Measurements from ENCODE around the gene EXOSC7. TPM values are rescaled to one million over a fixed set of nuclear protein-coding genes. Genes with fewer than 3 reads are reported as not detected.

Gene EXOSC7
- total RNA-seq, 1 experiment from 2014 or later = 88.7 TPM

DNA sequence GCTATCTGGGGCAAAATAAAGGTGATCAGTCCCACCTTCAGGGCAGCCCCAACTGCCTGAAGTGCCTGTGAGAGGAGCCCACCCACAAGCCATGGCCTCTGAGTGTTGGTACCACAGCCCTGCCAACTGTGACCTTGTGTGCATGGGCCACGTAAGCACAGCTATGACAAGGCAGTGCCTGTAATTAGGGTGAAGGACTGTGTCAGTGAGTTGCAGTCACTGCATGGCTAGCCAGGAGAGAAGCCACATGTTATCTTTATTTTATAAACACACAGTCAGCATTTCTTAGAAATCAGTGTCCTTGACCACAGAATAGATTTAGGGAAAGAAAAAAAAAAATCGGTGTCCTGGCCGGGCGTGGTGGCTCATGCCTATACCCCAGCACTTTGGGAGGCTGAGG is 24.8 kb downstream of the EXOSC7 start:
- TF ChIP-seq, protein P1, sequence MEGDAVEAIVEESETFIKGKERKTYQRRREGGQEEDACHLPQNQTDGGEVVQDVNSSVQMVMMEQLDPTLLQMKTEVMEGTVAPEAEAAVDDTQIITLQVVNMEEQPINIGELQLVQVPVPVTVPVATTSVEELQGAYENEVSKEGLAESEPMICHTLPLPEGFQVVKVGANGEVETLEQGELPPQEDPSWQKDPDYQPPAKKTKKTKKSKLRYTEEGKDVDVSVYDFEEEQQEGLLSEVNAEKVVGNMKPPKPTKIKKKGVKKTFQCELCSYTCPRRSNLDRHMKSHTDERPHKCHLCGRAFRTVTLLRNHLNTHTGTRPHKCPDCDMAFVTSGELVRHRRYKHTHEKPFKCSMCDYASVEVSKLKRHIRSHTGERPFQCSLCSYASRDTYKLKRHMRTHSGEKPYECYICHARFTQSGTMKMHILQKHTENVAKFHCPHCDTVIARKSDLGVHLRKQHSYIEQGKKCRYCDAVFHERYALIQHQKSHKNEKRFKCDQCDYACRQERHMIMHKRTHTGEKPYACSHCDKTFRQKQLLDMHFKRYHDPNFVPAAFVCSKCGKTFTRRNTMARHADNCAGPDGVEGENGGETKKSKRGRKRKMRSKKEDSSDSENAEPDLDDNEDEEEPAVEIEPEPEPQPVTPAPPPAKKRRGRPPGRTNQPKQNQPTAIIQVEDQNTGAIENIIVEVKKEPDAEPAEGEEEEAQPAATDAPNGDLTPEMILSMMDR (conservative IDR thresholded peaks at IDR 0.05) = no peak
- no peak overlapping the region for H3K4me2 ChIP-seq (ENCODE audit: insufficient read depth, insufficient read length, low read length)
- H2BK20ac ChIP-seq (ENCODE audit: low read depth, low read length, poor library complexity, severe bottlenecking) = no peak overlapping the region
- H3K27me3 ChIP-seq (ENCODE audit: insufficient read depth, low read length) = no peaks in the 10 kb centered on the region
- H3K27me3 Mint-ChIP-seq (ENCODE audit: low read depth) = no peaks in the 10 kb centered on the region
- peaks cover 5% of the 10 kb centered on the region for H3K9me3 ChIP-seq (ENCODE audit: control insufficient read depth, low read depth, low read length)
- no peak overlapping the region for H4K91ac ChIP-seq (ENCODE audit: insufficient read length, low read depth, low read length)
- DNase-seq = no peak
- H3K4me1 Mint-ChIP-seq = no peaks in the 10 kb centered on the region
- H4K5ac ChIP-seq (ENCODE audit: insufficient read length, low read depth, low read length) = no peak overlapping the region
- H2AFZ ChIP-seq (ENCODE audit: low read length) = no peak overlapping the region
- no peak overlapping the region for H3K9ac ChIP-seq (ENCODE audit: extremely low read depth, insufficient read length, low read length)
- H3K9me3 Mint-ChIP-seq = peaks cover 18 to 21% of the 10 kb centered on the region in 2 experiments
- no peak overlapping the region for H3K18ac ChIP-seq (ENCODE audit: insufficient read length, low read depth, low read length)
- H2BK12ac ChIP-seq (ENCODE audit: insufficient read length, low read depth, low read length) = no peak overlapping the region
- H2BK15ac ChIP-seq (ENCODE audit: low read depth, low read length) = no peak overlapping the region
- no peak overlapping the region for H3K4ac ChIP-seq (ENCODE audit: low read depth, low read length)
- H2AK5ac ChIP-seq (ENCODE audit: insufficient read length, low read length) = no peak overlapping the region
- no peaks in the 10 kb centered on the region for H3K79me2 ChIP-seq (ENCODE audit: insufficient read depth, low read length)
- H4K8ac ChIP-seq (replicated peaks; ENCODE audit: insufficient read length, low read depth, low read length) = no peak overlapping the region
- H3K23me2 ChIP-seq (ENCODE audit: insufficient read length, low read depth, low read length, poor library complexity, severe bottlenecking) = no peaks in the 10 kb centered on the region
- H3K23ac ChIP-seq (ENCODE audit: insufficient read length, low read depth, low read length) = no peak overlapping the region
- H3K4me1 ChIP-seq (ENCODE audit: insufficient read depth, low read length) = no peaks in the 10 kb centered on the region
- H3K27ac ChIP-seq (ENCODE audit: insufficient read length, low read depth, low read length) = no peak overlapping the region
- no peak overlapping the region for H3K56ac ChIP-seq (ENCODE audit: insufficient read length, low read depth, low read length)
- H4K20me1 ChIP-seq (ENCODE audit: control insufficient read depth, insufficient read depth, insufficient read length) = no peaks in the 10 kb centered on the region
- H3K14ac ChIP-seq (ENCODE audit: insufficient read depth, low read length) = no peak overlapping the region
- H2BK5ac ChIP-seq (ENCODE audit: insufficient read length, low read length) = no peak overlapping the region
- H3K36me3 Mint-ChIP-seq (ENCODE audit: insufficient read depth in 1 of 3, low read depth in 3 of 3) = peaks cover 62 to 92% (median 92%) of the 10 kb centered on the region in 3 experiments
- H3K27ac Mint-ChIP-seq = no peak overlapping the region
- no peak overlapping the region for H3K4me3 Mint-ChIP-seq
- H3T11ph ChIP-seq (ENCODE audit: low read length) = no peak overlapping the region
- no peak overlapping the region for H2BK120ac ChIP-seq (ENCODE audit: low read depth, low read length, poor library complexity, severe bottlenecking)
- H3K79me1 ChIP-seq (ENCODE audit: insufficient read depth, low read depth, low read length, poor library complexity, severe bottlenecking) = no peaks in the 10 kb centered on the region
- no CpG with 5 or more reads among the region's 4 CpGs for WGBS (ENCODE audit: extremely low coverage, insufficient read length, low lambda C conversion rate)
